ENCODE results near the gene SOX6.

GRCh38 chr11:15937601-15938120 lies 418.7 kb downstream of the SOX6 start:
- TF ChIP-seq EZH2 (IDR thresholded peaks at IDR 0.05; ENCODE audit: low read depth) (no peak), CTCF (conservative IDR thresholded peaks at IDR 0.05) (no peak)
